Measurements from ENCODE around the gene LHX2. TPM values are rescaled to one million over a fixed set of nuclear protein-coding genes. Genes with fewer than 3 reads are reported as not detected.
"Not testable (repeated sequence)": the region's sequence is repeated elsewhere in the genome, so short reads cannot be mapped to it uniquely, and the experiment has no call there.

LHX2 gene
- total RNA-seq, 4 donors from 2014 or later: not detected

GRCh38 chr9:123978981-123979380 lies 32.6 kb upstream of the LHX2 start:
- Histone ChIP-seq H3K27me3 (no peaks in the 10 kb centered on the region), H3K36me3 (no peaks in the 10 kb centered on the region), H3K4me1 (no peaks in the 10 kb centered on the region), H3K4me3 (replicated peaks in 1 of 3) (no peak overlapping the region), H3K9me3 (no peaks in the 10 kb centered on the region), H3K27ac (no peak overlapping the region)
- WGBS, 2 donors: 38 to 41% methylated on average over 5 of the region's 5 CpGs
- peak; percentile 76 for DNase-seq
- intact Hi-C loops (cut with DNase I): no loop called here
- TF ChIP-seq POLR2A (IDR thresholded peaks at IDR 0.05): no peak

GRCh38 chr9:123982535-123982934 lies 29.0 kb upstream of the LHX2 start:
- no peak for DNase-seq
- intact Hi-C loops (cut with DNase I): no loop called here
- Histone ChIP-seq H3K27ac (no peak overlapping the region), H3K4me3 (replicated peaks in 1 of 3) (no peak overlapping the region), H3K9me3 (no peaks in the 10 kb centered on the region), H3K27me3 (no peaks in the 10 kb centered on the region), H3K4me1 (no peaks in the 10 kb centered on the region), H3K36me3 (no peaks in the 10 kb centered on the region)
- 89 to 91% methylated on average over 6 of the region's 6 CpGs for WGBS, 2 donors
- no peak for TF ChIP-seq CTCF (IDR thresholded peaks at IDR 0.05)
- TF ChIP-seq POLR2A (IDR thresholded peaks at IDR 0.05): no peak

DNA sequence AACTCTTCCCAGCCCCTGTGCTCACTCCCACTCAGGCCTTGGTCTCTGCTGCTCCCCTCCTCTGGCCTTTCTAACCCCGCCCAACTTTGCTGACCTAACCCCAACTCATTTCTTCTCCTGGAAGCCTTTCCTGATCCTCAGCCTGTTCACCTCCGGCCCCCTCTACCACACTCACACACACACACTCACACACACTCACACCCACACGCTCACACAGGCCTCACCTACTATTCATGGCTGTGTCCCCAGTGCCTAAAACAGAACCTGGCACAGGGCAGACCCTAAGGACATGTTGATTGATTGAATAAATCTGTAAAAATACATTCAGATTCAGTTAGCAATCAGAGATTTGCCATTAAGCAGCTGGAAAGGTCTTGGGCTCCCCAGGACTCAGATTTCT lies 28.5 kb upstream of the LHX2 start:
- no peak overlapping the region for H3K4me3 ChIP-seq (replicated peaks in 1 of 3)
- no peaks in the 10 kb centered on the region for H3K4me1 ChIP-seq
- no peaks in the 10 kb centered on the region for H3K9me3 ChIP-seq
- no peak for TF ChIP-seq POLR2A (IDR thresholded peaks at IDR 0.05)
- TF ChIP-seq CTCF (IDR thresholded peaks at IDR 0.05): no peak
- WGBS, 2 donors: 92 to 96% methylated on average over 3 of the region's 3 CpGs
- no peaks in the 10 kb centered on the region for H3K27me3 ChIP-seq
- no peak overlapping the region for H3K27ac ChIP-seq
- intact Hi-C loops (cut with DNase I): no loop called here
- no peak for DNase-seq
- no peaks in the 10 kb centered on the region for H3K36me3 ChIP-seq

- Histone ChIP-seq H3K27ac (no peak overlapping the region), H3K4me3 (replicated peaks in 1 of 3) (no peak overlapping the region), H3K27me3 (no peaks in the 10 kb centered on the region), H3K36me3 (no peaks in the 10 kb centered on the region), H3K9me3 (no peaks in the 10 kb centered on the region), H3K4me1 (no peaks in the 10 kb centered on the region)
- DNase-seq: no peak
- WGBS, 2 donors: 93 to 95% methylated on average over 3 of the region's 3 CpGs
- TF ChIP-seq POLR2A (IDR thresholded peaks at IDR 0.05): no peak
- no peak for TF ChIP-seq CTCF (IDR thresholded peaks at IDR 0.05)
- intact Hi-C loops (cut with DNase I): no loop called here
These were observed 26.8 kb upstream of the LHX2 start for GRCh38 chr9:123984802-123985201.

- H3K4me3 ChIP-seq (replicated peaks in 1 of 3): no peak overlapping the region
- DNase-seq: no peak
- H3K4me1 ChIP-seq: no peaks in the 10 kb centered on the region
- H3K27me3 ChIP-seq: no peaks in the 10 kb centered on the region
- WGBS, 2 donors: 92 to 94% methylated on average over 4 of the region's 4 CpGs
- TF ChIP-seq CTCF (IDR thresholded peaks at IDR 0.05): no peak
- no peak for TF ChIP-seq POLR2A (IDR thresholded peaks at IDR 0.05)
- H3K27ac ChIP-seq: no peak overlapping the region
- no peaks in the 10 kb centered on the region for H3K9me3 ChIP-seq
- H3K36me3 ChIP-seq: no peaks in the 10 kb centered on the region
- intact Hi-C loops (cut with DNase I): no loop called here
These were observed 25.7 kb upstream of the LHX2 start for GRCh38 chr9:123985869-123986268.

GRCh38 chr9:123990427-123990826 lies 21.1 kb upstream of the LHX2 start:
- 47 to 50% methylated on average over 5 of the region's 5 CpGs for WGBS, 2 donors
- TF ChIP-seq POLR2A (IDR thresholded peaks at IDR 0.05) (no peak), CTCF (IDR thresholded peaks at IDR 0.05) (no peak)
- no peak for DNase-seq
- intact Hi-C loops (cut with DNase I): no loop called here
- H3K27ac ChIP-seq: no peak overlapping the region
- H3K9me3 ChIP-seq: no peaks in the 10 kb centered on the region
- H3K4me1 ChIP-seq: no peaks in the 10 kb centered on the region
- H3K36me3 ChIP-seq: no peaks in the 10 kb centered on the region
- no peaks in the 10 kb centered on the region for H3K27me3 ChIP-seq
- no peak overlapping the region for H3K4me3 ChIP-seq (replicated peaks in 1 of 3)

DNA sequence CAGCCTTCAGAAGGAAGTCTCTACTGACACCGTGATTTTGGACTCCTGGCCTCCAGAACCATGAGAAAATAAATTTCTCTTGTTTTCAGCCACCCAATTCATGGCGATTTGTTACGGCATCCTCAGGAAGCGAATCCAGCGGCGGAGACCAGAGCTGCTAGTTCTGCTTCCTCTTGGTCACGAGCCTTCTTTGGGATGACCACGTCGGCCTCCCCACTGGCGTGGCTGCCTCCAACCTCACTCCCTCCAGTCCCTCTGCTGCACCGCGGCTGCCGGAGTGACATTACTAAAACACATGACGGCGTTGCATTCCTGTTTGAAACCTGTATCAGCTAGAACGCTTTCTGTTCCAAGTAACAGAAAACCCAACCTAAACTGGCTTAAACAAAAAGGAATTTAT lies 18.9 kb upstream of the LHX2 start:
- DNase-seq; H3K36me3 ChIP-seq; intact Hi-C loops (cut with DNase I); H3K4me3 ChIP-seq (replicated peaks in 1 of 3); H3K4me1 ChIP-seq; H3K27ac ChIP-seq; H3K9me3 ChIP-seq: not testable (repeated sequence)
- WGBS, 2 donors: 78 to 88% methylated on average over 13 to 14 of the region's 16 CpGs
- peaks cover 19% of the 10 kb centered on the region for H3K27me3 ChIP-seq
